Measurements from ENCODE around the gene FAM219A.

- TF ChIP-seq CTCF (IDR thresholded peaks at IDR 0.05) (no peak), POLR2A (IDR thresholded peaks at IDR 0.05) (no peak)
Observed at GRCh38 chr9:34383904-34384303, 74.5 kb downstream of the FAM219A start.

All from lower leg skin (tissue), 3 donors.